GM13977 (cell line): Measurements from ENCODE around the gene NAA16.

Experiments used
- DNase-seq: peaks from one replicate; pipeline ENCODE4 v3.0.0; 2012; ENCODE audit warnings: low spot score
- CTCF ChIP-seq: IDR thresholded peaks from 2 replicates; pipeline ENCODE4 v1.5.1; 2012; ENCODE audit warnings: mild to moderate bottlenecking, control low read depth; ENCODE audit not compliant: insufficient read depth; ENCODE audit errors: extremely low read depth, missing control alignments
- in situ Hi-C: fragments of 300-500 bp; cut with MboI; formaldehyde crosslinking; loops from one replicate; pipeline ENCODE4 v1.12.0; 2022; ENCODE audit warnings: low sequenced_read_pairs, low pct_unique_long_range_greater_than_20kb, mixed read lengths, inconsistent platforms; ENCODE audit not compliant: unreplicated experiment

NAA16 gene

GRCh38 chr13:41327994-41328790 is 17.1 kb downstream of the NAA16 start:
- no peak for DNase-seq
- TF ChIP-seq CTCF, result no peak
- in situ Hi-C loops, result no loop called here

- no peak for TF ChIP-seq CTCF
- DNase-seq, result no peak
- in situ Hi-C loops, result no loop called here
Measured at GRCh38 chr13:41332829-41333228, 21.8 kb downstream of the NAA16 start.

- no peak for DNase-seq
- in situ Hi-C loops, result no loop called here
Measured at GRCh38 chr13:41334810-41335209, 23.7 kb downstream of the NAA16 start.

GRCh38 chr13:41344358-41344757 is 33.3 kb downstream of the NAA16 start:
- in situ Hi-C loops, result no loop called here
- DNase-seq, result no peak
- TF ChIP-seq CTCF, result no peak

More at GRCh38 chr13:41334810-41335209, 23.7 kb downstream of the NAA16 start:
- no peak for TF ChIP-seq CTCF

GRCh38 chr13:41345165-41345913 is 34.3 kb downstream of the NAA16 start:
- in situ Hi-C loops, result no loop called here
- DNase-seq, result no peak
- no peak for TF ChIP-seq CTCF

- in situ Hi-C loops, result no loop called here
- DNase-seq, result no peak
- no peak for TF ChIP-seq CTCF
Measured at GRCh38 chr13:41345914-41346589, 35.0 kb downstream of the NAA16 start.
